Measurements from ENCODE around the gene NEDD4.

GRCh38 chr15:55969582-55969981 is 23.8 kb downstream of the NEDD4 start:
- TF ChIP-seq EP300 (IDR thresholded peaks at IDR 0.05), result no peak
- TF ChIP-seq CTCF (IDR thresholded peaks at IDR 0.05), result no peak
- no peak for TF ChIP-seq POLR2A (IDR thresholded peaks at IDR 0.05; ENCODE audit: low read depth)
- no peak for TF ChIP-seq POLR2AphosphoS5 (IDR thresholded peaks at IDR 0.05)

All from esophagus muscularis mucosa (tissue), 4 donors.